DMS114 treated with DMSO at 0.1 percent for 48 hours (cell line): Measurements from ENCODE around the gene SPATA22.
"Not testable (repeated sequence)": the region's sequence is repeated elsewhere in the genome, so short reads cannot be mapped to it uniquely, and the experiment has no call there.

Source experiments
- DNase-seq: peaks from one replicate; lab custom pipeline; 2025; ENCODE audit not compliant: unreplicated experiment; lab: John Stamatoyannopoulos, UW

SPATA22 gene

DNA sequence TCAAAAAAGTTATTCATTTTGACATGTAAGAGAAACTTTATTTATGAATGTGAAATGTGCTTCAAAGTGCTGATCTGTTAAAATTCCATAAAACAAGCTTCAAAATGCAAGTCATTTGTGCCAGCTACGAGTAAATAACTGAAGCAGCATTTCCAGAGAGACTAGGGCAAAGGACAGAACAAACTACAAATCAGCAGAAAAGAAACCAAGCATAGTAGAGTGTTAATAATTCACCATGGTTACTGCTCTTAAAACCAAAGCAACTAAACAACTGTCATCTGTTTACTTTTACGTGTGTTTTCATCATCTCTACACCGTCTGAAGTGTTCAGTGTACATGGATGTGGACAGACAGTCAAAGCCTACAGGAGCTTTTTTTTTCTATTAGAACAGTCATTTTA lies 2.6 kb upstream of the SPATA22 start:
- DNase-seq = no peak

GRCh38 chr17:3472137-3472536 lies 518 bp upstream of the SPATA22 start:
- no peak for DNase-seq

DNA sequence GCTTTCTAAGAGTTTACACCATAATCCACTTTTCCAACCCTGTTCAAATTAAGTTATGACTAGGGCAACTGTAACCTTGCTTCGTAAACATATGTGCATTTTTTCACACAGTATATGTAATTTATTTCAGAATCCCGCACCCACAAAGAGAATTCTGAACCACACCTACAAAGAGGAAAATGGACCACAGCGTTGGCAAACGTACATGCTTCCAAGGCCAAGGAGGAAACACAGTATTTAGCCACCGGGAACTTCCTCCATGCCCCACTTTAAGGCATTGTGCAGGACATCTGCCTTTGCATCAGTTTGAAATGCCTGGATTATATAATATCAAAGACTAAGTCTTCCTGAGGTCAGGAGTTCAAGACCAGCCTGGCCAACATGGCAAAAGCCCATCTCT lies 2.1 kb downstream of the SPATA22 start:
- no peak for DNase-seq

DNA sequence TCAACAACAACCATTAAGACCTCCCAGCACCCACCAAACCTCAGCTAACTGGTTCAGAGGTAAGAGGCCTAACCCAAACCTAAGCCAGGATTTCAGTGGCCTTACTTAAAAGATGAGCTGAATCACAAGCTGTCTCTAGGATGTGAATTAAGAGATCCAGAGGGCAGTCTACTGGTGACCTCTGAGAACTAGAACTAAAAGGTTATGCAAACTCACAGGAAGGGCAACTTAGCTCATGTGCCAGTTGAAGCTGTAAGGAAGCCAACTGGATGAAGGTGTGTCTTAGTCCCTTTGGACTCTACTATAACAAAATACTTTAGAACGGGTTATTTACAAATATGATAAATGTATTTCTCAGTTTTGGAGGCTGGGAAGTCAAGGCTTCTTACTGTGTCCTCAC lies 5.3 kb downstream of the SPATA22 start:
- DNase-seq = not testable (repeated sequence)

GRCh38 chr17:3448059-3448665 lies 23.5 kb downstream of the SPATA22 start:
- no peak for DNase-seq

DNA sequence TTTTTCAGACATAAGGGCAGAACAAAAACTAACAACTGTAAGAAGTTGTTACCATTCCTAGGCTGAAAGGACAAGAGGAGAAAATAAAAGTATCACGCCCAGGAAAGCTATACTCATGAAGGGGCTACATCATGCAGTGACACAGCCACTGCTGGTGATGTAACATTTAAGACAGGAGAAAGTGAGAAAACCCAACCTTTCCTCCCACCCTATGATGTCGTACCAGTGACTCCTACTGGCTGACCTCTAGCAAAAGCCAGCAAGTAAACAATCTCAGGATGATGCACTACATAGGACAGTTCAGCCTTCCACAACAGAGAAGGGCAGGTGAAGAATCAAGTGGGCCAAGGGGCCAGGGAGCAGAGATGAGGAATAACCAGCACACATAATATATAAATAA lies 24.0 kb downstream of the SPATA22 start:
- DNase-seq = no peak

- no peak for DNase-seq
Measured at GRCh38 chr17:3440451-3440850, 31.2 kb downstream of the SPATA22 start.

DNA sequence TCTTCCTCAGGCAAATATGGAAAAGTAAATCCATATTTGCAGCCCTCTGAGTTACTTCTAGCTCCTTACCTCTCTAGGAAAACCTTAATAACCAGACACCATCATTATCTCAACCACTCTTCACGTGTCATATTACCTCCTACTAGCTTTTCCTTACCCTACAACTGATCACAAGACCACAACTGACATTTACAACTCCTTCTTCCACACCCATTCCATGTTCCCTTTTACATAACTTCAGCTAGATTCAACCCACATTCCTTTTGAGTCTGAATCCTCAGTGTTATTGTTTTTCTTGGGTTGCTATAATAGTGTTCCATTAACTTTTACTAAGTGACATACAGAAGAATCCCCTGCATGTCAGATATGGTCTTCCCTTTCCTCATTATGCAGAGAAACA lies 33.3 kb downstream of the SPATA22 start:
- no peak for DNase-seq

GRCh38 chr17:3433741-3434140 lies 37.9 kb downstream of the SPATA22 start, which contains the start of gene OR1E2:
Gene OR1E2, minus strand, starts transcription at chr17:3433841. Its CDS starts 0 bp downstream, at chr17:3433841.
- no peak for DNase-seq

- DNase-seq = not testable (repeated sequence)
Measured at GRCh38 chr17:3433215-3433614, 38.4 kb downstream of the SPATA22 start.

GRCh38 chr17:3418222-3418621 lies 53.4 kb downstream of the SPATA22 start:
- DNase-seq = no peak

DNA sequence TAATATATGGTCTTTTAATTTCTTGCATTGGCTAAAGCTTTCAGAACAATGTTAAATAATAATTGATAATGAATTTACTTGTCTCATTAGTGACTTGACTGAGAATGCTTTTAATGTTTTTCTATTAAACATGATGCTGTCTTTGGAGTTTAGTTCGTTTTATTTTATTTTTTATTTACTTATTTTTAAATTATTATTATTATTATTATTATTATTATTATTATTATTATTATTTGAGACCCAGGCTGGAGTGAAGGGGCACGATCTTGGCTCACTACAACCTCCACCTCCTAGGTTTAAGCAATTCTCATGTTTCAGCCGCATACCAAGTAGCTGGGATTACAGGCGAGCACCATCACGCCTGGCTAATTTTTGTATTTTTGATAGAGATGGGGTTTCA lies 56.0 kb downstream of the SPATA22 start:
- no peak for DNase-seq

DNA sequence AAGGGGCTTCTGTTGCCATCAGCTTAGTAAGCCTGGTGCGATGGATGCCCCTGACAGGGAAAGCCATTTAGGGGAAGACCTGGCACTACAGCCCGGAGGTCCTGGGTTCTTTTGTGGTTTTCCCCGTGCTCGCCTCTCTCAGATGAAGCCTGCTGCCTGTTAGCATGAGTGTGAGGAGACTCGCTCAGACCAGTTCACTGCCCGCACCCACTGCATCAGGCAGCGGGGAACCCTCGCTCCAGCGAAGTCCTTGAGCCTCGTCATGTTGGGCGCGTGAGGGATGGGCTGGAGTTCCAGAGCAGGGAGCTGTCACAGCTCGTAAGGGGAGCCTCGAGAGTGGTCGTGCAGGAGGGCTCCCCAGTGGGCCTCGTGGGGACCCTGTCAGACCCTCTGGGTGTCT lies 59.4 kb downstream of the SPATA22 start:
- not testable (repeated sequence) for DNase-seq

DNA sequence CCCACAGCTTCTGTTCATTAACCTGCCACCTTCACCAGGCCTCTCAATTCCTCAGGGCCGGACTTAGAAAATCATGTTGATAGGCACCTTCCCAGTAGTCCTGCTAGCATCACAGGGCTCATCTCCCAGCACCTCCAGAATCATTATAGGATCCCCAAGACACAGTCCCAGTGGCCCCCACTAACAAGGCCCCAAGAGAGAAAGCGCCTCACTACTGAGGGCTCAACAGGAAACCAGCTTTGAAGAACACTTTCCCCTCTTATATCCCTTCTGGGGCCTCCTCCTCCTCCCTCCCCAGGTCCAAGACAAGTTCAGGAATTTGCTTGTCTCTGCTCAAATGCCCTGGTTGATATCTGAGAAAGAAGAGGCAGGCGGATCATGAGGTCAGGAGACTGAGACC lies 60.5 kb downstream of the SPATA22 start, which contains the start of gene OR3A3:
Gene OR3A3, plus strand, starts transcription at position 301 of the 400 bp plus-strand sequence.
- DNase-seq = no peak

DNA sequence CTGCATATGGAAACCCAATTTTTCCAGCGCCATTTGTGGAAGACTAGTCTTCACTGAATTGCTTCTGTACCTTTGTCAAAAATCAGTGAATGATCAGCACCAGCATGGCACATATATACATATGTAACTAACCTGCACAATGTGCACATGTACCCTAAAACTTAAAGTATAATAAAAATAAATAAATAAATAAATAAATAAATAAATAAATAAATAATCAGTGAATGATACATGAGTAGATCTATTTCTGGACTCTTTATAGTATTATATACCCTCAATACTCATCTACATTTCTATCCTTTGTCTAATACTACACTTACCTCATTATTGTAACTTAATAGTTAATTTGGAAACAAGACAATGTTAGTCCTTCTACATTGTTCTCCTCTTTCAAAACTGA lies 67.8 kb downstream of the SPATA22 start:
- DNase-seq = not testable (repeated sequence)

GRCh38 chr17:3401786-3402185 lies 69.8 kb downstream of the SPATA22 start:
- DNase-seq = no peak

GRCh38 chr17:3400055-3400454 lies 71.6 kb downstream of the SPATA22 start:
- DNase-seq = no peak

DNA sequence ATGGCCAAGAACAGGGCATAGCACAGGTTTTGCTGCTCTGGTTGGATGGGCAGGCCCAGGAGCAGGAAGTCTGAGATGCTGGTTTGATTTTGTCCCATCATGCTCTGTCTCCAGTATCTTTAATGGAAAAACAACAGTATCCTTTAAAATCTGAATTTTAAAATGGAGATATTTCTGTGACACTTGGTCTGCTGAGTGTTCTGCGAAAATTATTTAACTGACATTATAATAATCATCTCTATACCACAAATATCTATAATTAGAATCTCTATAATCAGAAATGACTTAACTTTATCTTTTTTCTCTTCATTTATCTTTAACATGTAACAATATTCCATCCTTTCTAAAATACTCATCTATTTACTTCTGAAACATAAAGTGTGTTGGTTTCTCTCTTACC lies 73.3 kb downstream of the SPATA22 start, which contains the start of gene OR1E1:
Gene OR1E1, minus strand, starts transcription at position 101 of the 400 bp plus-strand sequence. Its CDS starts 0 bp downstream, at position 101.
- no peak for DNase-seq

- DNase-seq = not testable (repeated sequence)
Measured at GRCh38 chr17:3397801-3398200, 73.8 kb downstream of the SPATA22 start.
